SU-DHL-6 (cell line): ENCODE data around the gene MICAL3.

ENCODE experiments used
- H2AFZ ChIP-seq: fragments of 200-600 bp; sonication (generic); 2 replicates; pipeline ENCODE4 v1.6.1; 2014; ENCODE audit warnings: low read depth, mild to moderate bottlenecking, moderate library complexity, mixed read lengths, antibody characterized with exemption, low read length; ENCODE audit not compliant: severe bottlenecking
- H3F3A ChIP-seq: fragments of 200-600 bp; shearing (Covaris generic); 2 replicates; pipeline ENCODE4 v1.6.0; 2016; ENCODE audit warnings: antibody characterized with exemption, mild to moderate bottlenecking; ENCODE audit not compliant: insufficient read depth
- H3K27ac ChIP-seq: fragments of 200-600 bp; sonication (generic); 2 replicates; pipeline ENCODE4 v1.5.1; 2016; ENCODE audit warnings: low read depth, mild to moderate bottlenecking, low read length, moderate library complexity, mixed read lengths
- H3K27me3 ChIP-seq: fragments of 200-600 bp; sonication (generic), shearing (Covaris generic); 2 replicates; pipeline ENCODE4 v1.6.0; 2014; ENCODE audit warnings: mild to moderate bottlenecking, low read length
- H3K36me3 ChIP-seq: fragments of 200-600 bp; sonication (generic); 2 replicates; pipeline ENCODE4 v1.6.1; 2014; ENCODE audit warnings: mild to moderate bottlenecking, low read length, mixed read lengths
- H3K4me2 ChIP-seq: fragments of 300-600, 200-600 bp; shearing (Covaris generic), sonication (generic); 2 replicates; pipeline ENCODE4 v1.6.0; 2014; ENCODE audit warnings: low read length, low read depth, mild to moderate bottlenecking; ENCODE audit not compliant: poor library complexity, severe bottlenecking
- H3K4me3 ChIP-seq: fragments of 200-600 bp; sonication (generic); 2 replicates; pipeline ENCODE4 v1.5.1; 2014; ENCODE audit warnings: antibody characterized with exemption, low read length, mild to moderate bottlenecking, mixed read lengths; ENCODE audit not compliant: insufficient read depth, poor library complexity, severe bottlenecking
- H3K79me2 ChIP-seq: fragments of 200-600 bp; sonication (generic); 2 replicates; pipeline ENCODE4 v1.6.1; 2014; ENCODE audit warnings: mild to moderate bottlenecking, low read length, moderate library complexity; ENCODE audit not compliant: insufficient read depth
- H3K9ac ChIP-seq: fragments of 200-600 bp; sonication (generic); 2 replicates; pipeline ENCODE4 v1.7.0; 2014; ENCODE audit warnings: mild to moderate bottlenecking, low read length
- H3K9me2 ChIP-seq: fragments of 200-600 bp; sonication (generic); replicated peaks from 2 replicates; pipeline ENCODE4 v1.6.1; 2014; ENCODE audit warnings: low read length; ENCODE audit not compliant: insufficient read depth
- H3K9me3 ChIP-seq: fragments of 200-600 bp; sonication (generic); 2 replicates; pipeline ENCODE4 v1.6.1; 2014; ENCODE audit warnings: low read length, mixed read lengths; ENCODE audit not compliant: insufficient read depth
- H4K20me1 ChIP-seq: fragments of 200-600 bp; sonication (generic); 2 replicates; pipeline ENCODE4 v1.6.1; 2014; ENCODE audit warnings: low read depth, mild to moderate bottlenecking, antibody characterized with exemption, low read length, moderate library complexity, mixed read lengths
- CTCF ChIP-seq: fragments of 200-600 bp; sonication (generic); IDR thresholded peaks from one replicate; pipeline ENCODE4 v1.5.1; 2017; ENCODE audit warnings: antibody characterized with exemption, mild to moderate bottlenecking, low read length, moderate library complexity; ENCODE audit not compliant: insufficient read depth, poor library complexity, severe bottlenecking
- EZH2phosphoT487 ChIP-seq: fragments of 200-600 bp; sonication (generic), shearing (Covaris generic); conservative IDR thresholded peaks from 2 replicates; pipeline ENCODE4 v1.6.1; 2018; ENCODE audit warnings: mild to moderate bottlenecking, antibody characterized with exemption, low read length, moderate library complexity, mixed read lengths

Gene MICAL3

GRCh38 chr22:18024956-18025720 is 777 bp upstream of the MICAL3 start:
- H3K36me3 ChIP-seq, result no peaks in the 10 kb centered on the region
- H3K4me3 ChIP-seq, result no peak overlapping the region
- no peak overlapping the region for H2AFZ ChIP-seq
- no peaks in the 10 kb centered on the region for H4K20me1 ChIP-seq
- peak overlapping the region; percentile 51 for H3K4me2 ChIP-seq
- no peak overlapping the region for H3K9ac ChIP-seq
- no peaks in the 10 kb centered on the region for H3K9me3 ChIP-seq
- TF ChIP-seq CTCF, result no peak
- TF ChIP-seq EZH2phosphoT487, result no peak
- H3F3A ChIP-seq, result no peaks in the 10 kb centered on the region
- H3K79me2 ChIP-seq, result no peaks in the 10 kb centered on the region
- no peak overlapping the region for H3K27ac ChIP-seq
- H3K9me2 ChIP-seq, result no peaks in the 10 kb centered on the region
- no peaks in the 10 kb centered on the region for H3K27me3 ChIP-seq

DNA sequence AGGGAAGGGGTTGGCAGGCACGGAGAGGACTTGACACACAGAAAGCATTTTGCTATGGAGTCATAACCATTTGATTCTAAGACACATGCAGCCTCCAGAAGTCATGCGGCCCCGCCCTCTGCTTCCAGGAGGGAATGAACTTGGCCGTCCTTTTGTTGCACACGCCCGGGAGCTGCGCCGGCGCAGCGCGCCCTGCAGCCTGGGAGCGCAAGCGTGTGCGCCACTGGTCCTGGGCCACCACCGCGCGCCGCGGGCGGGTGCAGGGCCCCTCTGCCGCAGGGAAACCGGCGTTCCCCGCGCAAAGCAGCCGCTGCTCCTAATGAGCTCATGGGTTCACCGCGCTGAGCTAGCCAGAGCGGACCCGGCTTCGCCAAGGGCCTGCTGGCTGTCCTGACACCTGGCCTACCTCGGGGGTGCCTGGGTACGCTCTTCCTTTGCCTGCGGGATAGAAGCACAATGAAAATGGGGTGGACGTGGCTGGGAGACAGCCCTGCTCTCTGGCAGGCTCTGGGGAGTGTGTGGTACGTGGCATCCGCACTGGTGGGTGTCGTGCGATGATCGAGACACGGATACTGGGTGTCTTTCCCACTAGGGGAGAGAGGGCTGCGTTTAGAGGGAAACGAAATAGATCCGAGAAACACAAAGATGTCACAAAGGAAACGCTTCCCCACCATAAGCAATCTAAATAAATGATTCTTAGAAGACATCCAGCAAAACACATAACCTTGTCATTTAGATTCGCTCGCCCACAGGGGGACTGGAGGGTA is 669 bp downstream of the MICAL3 start:
- Histone ChIP-seq H3K9ac (peak overlapping the region; percentile 40), H3K27me3 (no peaks in the 10 kb centered on the region), H3K36me3 (no peaks in the 10 kb centered on the region), H3K27ac (no peak overlapping the region), H3K9me2 (no peaks in the 10 kb centered on the region), H3F3A (no peaks in the 10 kb centered on the region), H2AFZ (no peak overlapping the region), H3K79me2 (no peaks in the 10 kb centered on the region), H3K4me2 (peak overlapping the region; percentile 51), H3K9me3 (no peaks in the 10 kb centered on the region), H3K4me3 (no peak overlapping the region), H4K20me1 (no peaks in the 10 kb centered on the region)
- no peak for TF ChIP-seq EZH2phosphoT487
- TF ChIP-seq CTCF, result no peak

DNA sequence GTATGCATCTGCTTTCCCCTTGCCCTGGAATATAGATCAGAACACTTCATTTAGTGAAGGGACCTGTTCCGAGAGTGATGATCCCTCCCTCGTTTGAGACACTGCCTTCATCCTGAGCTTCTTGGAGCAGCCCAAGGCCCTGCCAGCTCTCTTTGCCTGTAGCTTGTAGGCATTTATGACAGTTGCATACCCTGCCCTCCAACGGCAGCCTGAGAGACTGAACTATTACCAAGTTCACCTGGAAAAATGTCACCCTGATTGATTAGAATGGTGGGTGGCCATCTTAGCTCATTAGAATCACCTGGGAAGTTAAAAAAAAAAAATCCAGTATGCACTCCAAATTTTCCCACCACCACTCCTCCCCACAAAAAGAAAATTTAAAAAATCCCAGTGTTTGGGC is 1.5 kb downstream of the MICAL3 start:
- no peaks in the 10 kb centered on the region for H3K9me3 ChIP-seq
- H4K20me1 ChIP-seq, result no peaks in the 10 kb centered on the region
- H3K9ac ChIP-seq, result no peak overlapping the region
- H3K9me2 ChIP-seq, result no peaks in the 10 kb centered on the region
- no peak for TF ChIP-seq CTCF
- no peak for TF ChIP-seq EZH2phosphoT487
- no peaks in the 10 kb centered on the region for H3K36me3 ChIP-seq
- H3K27ac ChIP-seq, result no peak overlapping the region
- H3F3A ChIP-seq, result no peaks in the 10 kb centered on the region
- H2AFZ ChIP-seq, result no peak overlapping the region
- no peak overlapping the region for H3K4me3 ChIP-seq
- H3K4me2 ChIP-seq, result no peak overlapping the region
- H3K27me3 ChIP-seq, result no peaks in the 10 kb centered on the region
- H3K79me2 ChIP-seq, result no peaks in the 10 kb centered on the region
